ENCODE data around the gene CREBL2.
"Not testable (repeated sequence)": the region's sequence is repeated elsewhere in the genome, so short reads cannot be mapped to it uniquely, and the experiment has no call there.

CREBL2 gene

DNA sequence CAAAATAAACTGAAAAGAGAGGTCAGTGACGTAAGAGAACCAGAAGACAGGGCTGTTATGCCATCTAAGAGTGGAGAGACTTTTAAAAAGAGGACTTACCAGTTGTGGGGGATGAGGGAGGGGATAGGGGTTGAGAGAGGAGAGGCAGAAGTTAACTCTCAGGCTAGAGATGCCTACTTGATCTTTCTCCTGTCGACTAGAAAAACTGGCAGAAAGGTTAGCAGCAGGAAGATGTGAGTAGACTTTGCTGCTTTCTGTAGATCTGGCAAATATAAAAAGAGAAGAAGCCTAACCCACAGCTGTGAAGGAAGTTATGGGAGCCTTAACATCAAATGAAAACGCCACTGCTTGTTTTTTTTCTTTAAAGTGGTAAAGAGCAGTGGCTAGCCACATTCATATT lies 10.7 kb downstream of the CREBL2 start:
- Histone ChIP-seq H3K9me3 (ENCODE audit: control insufficient read depth, insufficient read depth, low read length) (no peaks in the 10 kb centered on the region), H3K4me1 (ENCODE audit: control insufficient read depth, insufficient read depth, low read length) (no peaks in the 10 kb centered on the region), H3K9ac (ENCODE audit: low read depth, low read length) (no peak overlapping the region)

DNA sequence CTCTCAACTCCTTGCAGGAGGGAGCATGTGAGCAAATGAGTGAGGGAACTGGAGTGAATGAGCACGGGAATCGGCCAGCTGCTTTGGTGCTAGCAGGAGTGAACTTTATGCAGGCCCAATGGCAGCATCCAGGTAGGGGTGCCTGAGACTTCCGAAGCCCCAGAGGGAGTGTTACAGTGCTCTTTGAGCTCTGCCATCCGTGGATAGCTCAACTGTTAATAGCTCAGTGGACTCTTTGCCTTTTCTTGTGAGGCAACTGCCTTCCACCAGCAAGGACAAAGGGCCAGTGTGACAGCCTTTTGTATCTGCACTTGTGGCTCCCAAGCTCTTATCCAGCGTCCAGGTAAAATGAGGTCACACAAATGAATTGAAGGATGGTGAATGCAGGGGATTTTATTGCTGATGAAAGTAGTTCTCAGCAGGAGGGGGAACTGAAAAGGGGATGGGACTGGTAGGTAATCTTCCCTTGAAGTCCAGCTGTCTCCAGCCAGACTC lies 12.9 kb downstream of the CREBL2 start:
- no peaks in the 10 kb centered on the region for H3K27me3 ChIP-seq (ENCODE audit: control insufficient read depth, insufficient read depth, low read length)
- H3K9me3 ChIP-seq (ENCODE audit: control insufficient read depth, insufficient read depth, low read length), result no peaks in the 10 kb centered on the region
- no peak overlapping the region for H3K4me3 ChIP-seq (ENCODE audit: low read depth, low read length)
- H3K9ac ChIP-seq (ENCODE audit: low read depth, low read length), result peak overlapping the region; percentile 17
- no peaks in the 10 kb centered on the region for H3K4me1 ChIP-seq (ENCODE audit: control insufficient read depth, insufficient read depth, low read length)
- H3K36me3 ChIP-seq (ENCODE audit: control insufficient read depth, insufficient read depth, low read length), result no peaks in the 10 kb centered on the region

More for the DNA sequence above, 10.7 kb downstream of the CREBL2 start:
- no peaks in the 10 kb centered on the region for H3K36me3 ChIP-seq (ENCODE audit: control insufficient read depth, insufficient read depth, low read length)
- H3K4me3 ChIP-seq (ENCODE audit: low read depth, low read length), result no peak overlapping the region
- no peaks in the 10 kb centered on the region for H3K27me3 ChIP-seq (ENCODE audit: control insufficient read depth, insufficient read depth, low read length)

DNA sequence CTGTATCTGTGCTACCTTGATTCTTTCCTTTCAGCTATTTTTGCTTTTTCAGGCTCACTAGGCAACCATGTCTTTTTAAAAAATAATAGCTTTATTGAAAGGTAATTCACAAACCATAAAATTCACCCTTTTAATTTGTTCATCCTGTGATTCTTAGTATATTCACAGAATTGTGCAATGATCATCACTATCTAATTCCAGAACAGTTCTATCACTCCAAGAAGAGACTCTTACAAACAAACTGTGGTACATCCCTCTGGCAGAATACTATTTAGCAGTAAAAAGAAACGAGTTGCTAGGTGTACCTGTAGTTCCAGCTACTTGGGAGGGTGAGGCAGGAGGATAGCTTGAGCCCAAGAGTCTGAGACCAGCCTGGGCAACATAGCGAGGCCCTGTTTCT lies 14.8 kb downstream of the CREBL2 start:
- no peaks in the 10 kb centered on the region for H3K27me3 ChIP-seq (ENCODE audit: control insufficient read depth, insufficient read depth, low read length)
- no peaks in the 10 kb centered on the region for H3K9me3 ChIP-seq (ENCODE audit: control insufficient read depth, insufficient read depth, low read length)
- H3K4me1 ChIP-seq (ENCODE audit: control insufficient read depth, insufficient read depth, low read length), result no peaks in the 10 kb centered on the region
- no peak overlapping the region for H3K9ac ChIP-seq (ENCODE audit: low read depth, low read length)
- no peaks in the 10 kb centered on the region for H3K36me3 ChIP-seq (ENCODE audit: control insufficient read depth, insufficient read depth, low read length)
- no peak overlapping the region for H3K4me3 ChIP-seq (ENCODE audit: low read depth, low read length)

DNA sequence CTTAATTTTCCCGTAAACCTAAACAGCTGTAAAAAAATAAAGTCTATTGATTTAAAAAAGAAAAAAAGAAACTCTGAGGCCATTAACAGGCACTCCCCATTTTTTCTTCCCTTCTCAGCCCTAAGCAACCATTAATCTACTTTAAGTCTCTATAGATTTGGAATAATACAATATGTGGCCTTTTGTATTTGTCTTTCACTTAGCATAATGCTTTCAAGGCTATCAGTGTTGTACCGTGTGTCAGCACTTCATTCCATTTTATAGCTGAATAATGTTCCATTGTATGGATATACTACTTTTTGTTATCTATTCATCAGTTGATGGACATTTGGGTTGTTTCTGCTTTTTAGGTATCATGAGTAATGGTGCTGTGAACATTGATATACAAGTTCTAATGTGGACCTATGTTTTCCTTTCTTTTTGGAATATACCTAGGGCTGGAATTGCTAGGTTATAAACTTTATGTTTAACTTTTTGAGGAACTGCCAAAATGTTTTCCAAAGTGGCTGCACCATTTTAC lies 15.7 kb downstream of the CREBL2 start:
- H3K36me3 ChIP-seq (ENCODE audit: control insufficient read depth, insufficient read depth, low read length), result no peaks in the 10 kb centered on the region
- H3K9me3 ChIP-seq (ENCODE audit: control insufficient read depth, insufficient read depth, low read length), result no peaks in the 10 kb centered on the region
- H3K27me3 ChIP-seq (ENCODE audit: control insufficient read depth, insufficient read depth, low read length), result no peaks in the 10 kb centered on the region
- no peak overlapping the region for H3K9ac ChIP-seq (ENCODE audit: low read depth, low read length)
- no peak overlapping the region for H3K4me3 ChIP-seq (ENCODE audit: low read depth, low read length)
- no peaks in the 10 kb centered on the region for H3K4me1 ChIP-seq (ENCODE audit: control insufficient read depth, insufficient read depth, low read length)

DNA sequence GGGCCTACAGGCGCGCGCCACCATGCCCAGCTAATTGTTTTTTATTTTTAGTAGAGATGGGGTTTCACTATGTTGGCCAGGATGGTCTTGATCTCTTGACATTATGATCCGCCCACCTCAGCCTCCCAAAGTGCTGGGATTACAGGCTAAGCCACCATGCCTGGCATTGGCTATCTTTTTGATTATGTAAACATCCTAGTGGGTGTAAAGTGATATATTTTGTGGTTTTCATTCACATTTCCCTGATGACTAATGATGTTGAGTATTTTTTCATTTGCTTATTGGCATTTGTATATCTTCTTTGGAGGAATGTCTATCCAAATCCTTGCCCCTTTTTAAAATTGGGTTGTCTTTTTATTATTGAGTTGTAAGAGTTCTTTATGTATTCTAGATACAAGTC lies 16.3 kb downstream of the CREBL2 start:
- Histone ChIP-seq H3K27me3 (ENCODE audit: control insufficient read depth, insufficient read depth, low read length) (no peaks in the 10 kb centered on the region), H3K4me1 (ENCODE audit: control insufficient read depth, insufficient read depth, low read length) (no peaks in the 10 kb centered on the region), H3K9ac (ENCODE audit: low read depth, low read length) (no peak overlapping the region), H3K9me3 (ENCODE audit: control insufficient read depth, insufficient read depth, low read length) (no peaks in the 10 kb centered on the region), H3K36me3 (ENCODE audit: control insufficient read depth, insufficient read depth, low read length) (no peaks in the 10 kb centered on the region), H3K4me3 (ENCODE audit: low read depth, low read length) (no peak overlapping the region)

DNA sequence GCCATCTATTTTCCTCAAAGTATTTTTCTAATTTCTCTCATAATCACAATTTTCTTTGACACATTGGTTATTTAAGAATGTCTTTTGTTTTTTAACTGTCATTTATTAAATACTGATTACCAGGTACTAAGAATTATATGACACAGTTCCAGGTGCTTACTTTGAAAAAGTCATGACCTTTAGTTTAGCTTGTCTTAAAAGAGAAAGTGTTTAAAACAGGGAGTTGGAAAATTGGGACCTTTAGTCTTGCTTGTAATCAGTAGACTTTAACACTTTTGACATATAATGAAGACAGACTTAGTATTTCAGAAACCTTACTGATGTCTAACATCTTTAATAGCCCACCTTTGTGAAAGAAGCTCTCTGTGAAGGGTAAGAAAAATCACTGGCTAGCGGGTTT lies 19.2 kb downstream of the CREBL2 start:
- no peaks in the 10 kb centered on the region for H3K27me3 ChIP-seq (ENCODE audit: control insufficient read depth, insufficient read depth, low read length)
- no peaks in the 10 kb centered on the region for H3K4me1 ChIP-seq (ENCODE audit: control insufficient read depth, insufficient read depth, low read length)
- H3K9me3 ChIP-seq (ENCODE audit: control insufficient read depth, insufficient read depth, low read length), result no peaks in the 10 kb centered on the region
- no peak overlapping the region for H3K4me3 ChIP-seq (ENCODE audit: low read depth, low read length)
- no peaks in the 10 kb centered on the region for H3K36me3 ChIP-seq (ENCODE audit: control insufficient read depth, insufficient read depth, low read length)
- no peak overlapping the region for H3K9ac ChIP-seq (ENCODE audit: low read depth, low read length)

DNA sequence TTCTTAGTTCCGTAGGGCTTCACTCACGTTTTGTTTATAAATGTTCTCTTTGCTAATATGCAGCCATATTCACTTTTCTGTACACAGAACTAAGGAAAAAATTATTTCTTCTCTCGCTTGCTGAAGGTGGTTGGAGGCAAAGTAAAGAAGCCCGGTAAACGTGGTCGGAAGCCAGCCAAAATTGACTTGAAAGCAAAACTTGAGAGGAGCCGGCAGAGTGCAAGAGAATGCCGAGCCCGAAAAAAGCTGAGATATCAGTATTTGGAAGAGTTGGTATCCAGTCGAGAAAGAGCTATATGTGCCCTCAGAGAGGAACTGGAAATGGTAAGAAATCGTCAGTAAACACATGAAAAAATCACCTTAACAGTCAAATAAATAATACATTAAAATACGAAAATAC lies 24.0 kb downstream of the CREBL2 start:
- Histone ChIP-seq H3K4me3 (ENCODE audit: low read depth, low read length) (no peak overlapping the region), H3K27me3 (ENCODE audit: control insufficient read depth, insufficient read depth, low read length) (no peaks in the 10 kb centered on the region), H3K9ac (ENCODE audit: low read depth, low read length) (no peak overlapping the region), H3K36me3 (ENCODE audit: control insufficient read depth, insufficient read depth, low read length) (no peaks in the 10 kb centered on the region), H3K9me3 (ENCODE audit: control insufficient read depth, insufficient read depth, low read length) (no peaks in the 10 kb centered on the region), H3K4me1 (ENCODE audit: control insufficient read depth, insufficient read depth, low read length) (no peaks in the 10 kb centered on the region)

DNA sequence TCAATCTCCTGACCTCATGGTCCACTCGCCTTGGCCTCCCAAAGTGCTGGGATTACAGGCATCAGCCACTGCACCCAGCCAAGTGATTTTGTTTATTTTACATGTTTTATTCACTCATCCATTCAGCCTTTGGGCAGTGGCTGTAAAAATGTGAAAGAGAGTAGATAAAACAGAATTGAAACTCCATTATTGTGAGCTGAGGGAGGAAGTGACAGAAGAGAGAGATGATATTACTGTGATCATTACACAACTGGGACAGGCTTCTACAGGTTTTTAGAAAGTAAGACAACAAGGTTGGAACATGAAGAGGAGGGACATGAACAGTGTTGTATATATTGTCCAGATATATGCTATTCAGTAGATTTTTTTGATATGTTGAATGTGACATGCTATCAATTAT lies 25.0 kb downstream of the CREBL2 start:
- Histone ChIP-seq H3K4me3 (ENCODE audit: low read depth, low read length) (no peak overlapping the region), H3K4me1 (ENCODE audit: control insufficient read depth, insufficient read depth, low read length) (no peaks in the 10 kb centered on the region)

DNA sequence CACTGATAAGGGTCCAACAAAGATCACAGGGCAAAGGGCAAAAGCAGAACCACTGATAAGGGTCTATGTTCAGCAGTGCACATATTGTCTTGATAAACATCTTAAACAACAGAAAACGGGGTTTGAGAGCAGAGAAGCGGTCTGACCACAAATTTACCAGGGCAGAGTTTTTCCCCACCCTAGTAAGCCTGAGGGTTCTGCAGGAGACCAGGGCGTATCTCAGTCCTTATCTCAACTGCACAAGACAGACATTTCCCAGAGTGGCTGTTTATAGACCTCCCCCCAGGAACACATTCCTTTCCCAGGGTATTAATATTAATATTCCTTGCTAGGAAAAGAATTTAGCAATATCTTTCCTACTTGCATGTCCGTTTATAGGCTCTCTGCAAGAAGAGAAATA lies 28.3 kb downstream of the CREBL2 start:
- H3K4me1 ChIP-seq (ENCODE audit: control insufficient read depth, insufficient read depth, low read length), result peaks cover 22% of the 10 kb centered on the region
- H3K4me3 ChIP-seq (ENCODE audit: low read depth, low read length); H3K9me3 ChIP-seq (ENCODE audit: control insufficient read depth, insufficient read depth, low read length); H3K9ac ChIP-seq (ENCODE audit: low read depth, low read length); H3K27me3 ChIP-seq (ENCODE audit: control insufficient read depth, insufficient read depth, low read length); H3K36me3 ChIP-seq (ENCODE audit: control insufficient read depth, insufficient read depth, low read length): not testable (repeated sequence)

More for the DNA sequence above, 25.0 kb downstream of the CREBL2 start:
- Histone ChIP-seq H3K9me3 (ENCODE audit: control insufficient read depth, insufficient read depth, low read length) (no peaks in the 10 kb centered on the region), H3K36me3 (ENCODE audit: control insufficient read depth, insufficient read depth, low read length) (no peaks in the 10 kb centered on the region), H3K9ac (ENCODE audit: low read depth, low read length) (no peak overlapping the region), H3K27me3 (ENCODE audit: control insufficient read depth, insufficient read depth, low read length) (no peaks in the 10 kb centered on the region)

DNA sequence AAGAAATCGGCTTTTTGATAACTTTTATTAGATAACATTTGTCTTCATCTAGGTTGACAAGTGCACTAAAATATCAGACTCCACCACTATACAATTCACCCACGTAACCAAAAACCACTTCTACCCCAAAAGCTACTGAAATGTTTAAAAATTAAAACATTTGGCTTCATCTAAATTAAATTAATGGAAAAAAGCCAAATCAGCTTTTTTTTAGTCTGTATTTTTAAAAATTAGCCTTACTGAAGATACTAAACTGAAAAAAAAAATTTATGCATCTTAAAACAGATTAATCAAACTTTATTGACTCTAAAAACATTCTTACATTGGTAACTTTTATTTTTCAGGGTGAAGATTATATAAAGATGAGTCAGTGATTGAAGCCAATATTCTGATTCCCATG lies 30.0 kb downstream of the CREBL2 start:
- H3K9me3 ChIP-seq (ENCODE audit: control insufficient read depth, insufficient read depth, low read length), result no peaks in the 10 kb centered on the region
- H3K36me3 ChIP-seq (ENCODE audit: control insufficient read depth, insufficient read depth, low read length), result no peaks in the 10 kb centered on the region
- H3K4me3 ChIP-seq (ENCODE audit: low read depth, low read length), result no peak overlapping the region
- no peak overlapping the region for H3K9ac ChIP-seq (ENCODE audit: low read depth, low read length)
- peaks cover 26% of the 10 kb centered on the region for H3K4me1 ChIP-seq (ENCODE audit: control insufficient read depth, insufficient read depth, low read length)
- no peaks in the 10 kb centered on the region for H3K27me3 ChIP-seq (ENCODE audit: control insufficient read depth, insufficient read depth, low read length)

DNA sequence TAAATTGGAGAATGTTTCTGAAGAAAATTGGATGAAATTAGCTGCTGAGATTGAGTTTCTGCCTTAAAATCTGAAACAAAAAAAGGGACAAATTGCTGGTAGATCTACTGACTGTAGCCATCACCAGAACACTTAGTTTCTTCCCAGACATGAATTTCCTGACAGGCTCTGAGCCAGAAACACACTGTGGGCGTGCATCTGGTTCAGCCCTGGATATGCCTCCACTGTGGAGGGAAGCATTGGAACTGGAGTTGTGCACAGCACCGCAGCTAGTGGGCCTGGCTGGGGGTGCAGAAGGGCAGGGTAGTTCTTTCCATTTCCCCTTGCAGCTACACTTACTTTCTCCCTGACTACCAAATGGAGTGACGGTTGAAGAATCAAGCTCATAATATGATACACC lies 31.2 kb downstream of the CREBL2 start:
- Histone ChIP-seq H3K9me3 (ENCODE audit: control insufficient read depth, insufficient read depth, low read length) (peaks cover 7% of the 10 kb centered on the region), H3K9ac (ENCODE audit: low read depth, low read length) (no peak overlapping the region), H3K36me3 (ENCODE audit: control insufficient read depth, insufficient read depth, low read length) (no peaks in the 10 kb centered on the region), H3K4me1 (ENCODE audit: control insufficient read depth, insufficient read depth, low read length) (peaks cover 26% of the 10 kb centered on the region), H3K4me3 (ENCODE audit: low read depth, low read length) (no peak overlapping the region), H3K27me3 (ENCODE audit: control insufficient read depth, insufficient read depth, low read length) (no peaks in the 10 kb centered on the region)

DNA sequence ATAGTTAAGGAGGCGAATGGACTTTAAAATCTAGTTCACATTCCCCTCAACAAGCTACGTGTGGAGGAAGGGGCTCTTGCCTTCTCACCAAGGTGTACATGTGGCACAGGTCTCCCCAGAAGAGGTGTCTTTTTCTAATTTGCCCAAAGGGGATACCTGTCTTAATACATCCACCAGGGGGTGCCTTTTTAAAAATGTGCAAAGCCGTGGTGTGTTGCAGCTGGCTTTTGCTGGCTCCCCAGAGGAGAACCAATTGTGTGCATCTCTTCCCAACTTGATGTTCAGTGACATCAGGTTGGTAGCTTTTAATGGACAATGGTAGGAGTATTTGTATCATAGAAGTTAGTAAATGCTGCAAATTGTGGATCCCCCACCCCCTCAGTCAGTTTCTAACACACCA lies 33.8 kb downstream of the CREBL2 start:
- Histone ChIP-seq H3K4me3 (ENCODE audit: low read depth, low read length) (no peak overlapping the region), H3K27me3 (ENCODE audit: control insufficient read depth, insufficient read depth, low read length) (no peaks in the 10 kb centered on the region), H3K36me3 (ENCODE audit: control insufficient read depth, insufficient read depth, low read length) (no peaks in the 10 kb centered on the region)

More for the DNA sequence above, 33.8 kb downstream of the CREBL2 start:
- Histone ChIP-seq H3K4me1 (ENCODE audit: control insufficient read depth, insufficient read depth, low read length) (peaks cover 26% of the 10 kb centered on the region), H3K9ac (ENCODE audit: low read depth, low read length) (no peak overlapping the region), H3K9me3 (ENCODE audit: control insufficient read depth, insufficient read depth, low read length) (peaks cover 16% of the 10 kb centered on the region)

Data from iPS-15b (cell line).